B cell (primary cell): ENCODE results near the gene MT1X. TPM values are rescaled to one million over a fixed set of nuclear protein-coding genes. Genes with fewer than 3 reads are reported as not detected.

Experiments
- ATAC-seq: fragments of 200-7000 bp; cut with Tn5 transposase; one replicate; pipeline ENCODE4 v1.10.0; 2021; ENCODE audit warnings: low read depth, mild to moderate bottlenecking, moderate number of reproducible peaks, moderate library complexity
- CTCF ChIA-PET: fragments of 350-600 bp; sonication (Branson Sonifier 250); formaldehyde crosslinking; loops from one replicate; lab custom pipeline; 2021; ENCODE audit warnings: antibody characterized with exemption, inconsistent platforms; lab: Charles Lee
- POLR2A ChIA-PET: fragments of 350-600 bp; sonication (Branson Sonifier 250); formaldehyde crosslinking; loops from one replicate; lab custom pipeline; 2021; ENCODE audit warnings: antibody characterized with exemption; lab: Charles Lee
- DNase-seq: peaks from one replicate; pipeline ENCODE4 v3.0.0; 2013
- H2AFZ ChIP-seq: 2 replicates; pipeline ENCODE4 v1.6.1; 2012; ENCODE audit warnings: mild to moderate bottlenecking, low read depth, low read length; ENCODE audit not compliant: insufficient read depth, poor library complexity, severe bottlenecking
- H3K27ac ChIP-seq, 2 donors: 1 replicate in 1 of 2; 2 replicates in 1 of 2; pipeline ENCODE4 v1.5.1; 2012 to 2013; ENCODE audit warnings: low read length in 2 of 2, mild to moderate bottlenecking in 2 of 2, moderate library complexity in 1 of 2
- H3K27me3 ChIP-seq, 4 experiments: fragments of 200-600 bp in 1 of 4; sonication (generic) in 1 of 4; replicated peaks in 1 of 4; 1 replicate in 2 of 4; 2 replicates in 2 of 4; pipeline versions ENCODE4 v1.6.1 to v1.7.0; 2013 to 2016; ENCODE audit warnings: low read length in 3 of 4, mild to moderate bottlenecking in 2 of 4, mixed read lengths in 1 of 4, moderate library complexity in 1 of 4; ENCODE audit not compliant: insufficient read depth in 4 of 4, control insufficient read depth in 3 of 4; ENCODE audit errors: control extremely low read depth in 1 of 4
- H3K36me3 ChIP-seq, 2 experiments: replicated peaks in 1 of 2; 1 replicate in 1 of 2; 2 replicates in 1 of 2; pipeline versions ENCODE4 v1.6.1 to v1.7.1; 2013; ENCODE audit warnings: low read length in 1 of 2; ENCODE audit not compliant: insufficient read depth in 2 of 2, control insufficient read depth in 1 of 2; ENCODE audit errors: control extremely low read depth in 1 of 2, extremely low read depth in 1 of 2
- H3K4me1 ChIP-seq, 2 donors: fragments of 200-600 bp in 1 of 2; sonication (generic) in 1 of 2; 1 replicate in 1 of 2; 2 replicates in 1 of 2; pipeline versions ENCODE4 v1.5.1 to v1.6.1; 2013 to 2017; ENCODE audit warnings: low read length in 2 of 2; ENCODE audit not compliant: control insufficient read depth in 2 of 2, insufficient read depth in 2 of 2
- H3K4me2 ChIP-seq: replicated peaks from 2 replicates; pipeline ENCODE3; 2012; ENCODE audit warnings: mild to moderate bottlenecking, low read depth, low read length; ENCODE audit not compliant: poor library complexity, severe bottlenecking
- H3K4me3 ChIP-seq, 5 experiments: fragments of 200-600 bp in 1 of 5; sonication (generic) in 1 of 5; 1 replicate in 3 of 5; 2 replicates in 2 of 5; pipeline versions ENCODE4 v1.5.1 to v1.7.0; 2011 to 2016; ENCODE audit warnings: low read length in 4 of 5, mild to moderate bottlenecking in 4 of 5, low read depth in 2 of 5, control low read depth in 1 of 5, moderate library complexity in 1 of 5; ENCODE audit not compliant: insufficient read depth in 1 of 5; ENCODE audit errors: control extremely low read depth in 1 of 5, extremely low read depth in 1 of 5
- H3K79me2 ChIP-seq: fragments of 200-600 bp; sonication (generic); one replicate; pipeline ENCODE4 v1.6.0; 2016; ENCODE audit warnings: low read length; ENCODE audit not compliant: control insufficient read depth, insufficient read depth
- H3K9ac ChIP-seq: fragments of 200-600 bp; sonication (generic); 2 replicates; pipeline ENCODE4 v1.6.1; 2017; ENCODE audit warnings: mild to moderate bottlenecking, low read length, moderate library complexity
- H3K9me3 ChIP-seq, 3 donors: one replicate each; pipeline versions ENCODE4 v1.6.1 to v1.7.1; 2013; ENCODE audit warnings: low read length in 2 of 3; ENCODE audit not compliant: control insufficient read depth in 2 of 3, insufficient read depth in 1 of 3; ENCODE audit errors: control extremely low read depth in 1 of 3
- H4K20me1 ChIP-seq: 2 replicates; pipeline ENCODE4 v1.6.0; 2012; ENCODE audit warnings: mild to moderate bottlenecking, low read length; ENCODE audit not compliant: insufficient read depth, control insufficient read depth, poor library complexity, severe bottlenecking
- H3K27ac Mint-ChIP-seq: one replicate; pipeline ENCODE4 v1.8.0; 2021; ENCODE audit warnings: mixed read lengths
- H3K27me3 Mint-ChIP-seq: one replicate; pipeline ENCODE4 v1.8.0; 2021; ENCODE audit warnings: mixed read lengths
- H3K4me1 Mint-ChIP-seq: one replicate; pipeline ENCODE4 v1.8.0; 2021; ENCODE audit warnings: mixed read lengths
- H3K4me3 Mint-ChIP-seq: one replicate; pipeline ENCODE4 v1.8.0; 2021; ENCODE audit warnings: mixed read lengths
- H3K9me3 Mint-ChIP-seq: one replicate; pipeline ENCODE4 v1.8.0; 2022; ENCODE audit warnings: mixed read lengths; ENCODE audit not compliant: insufficient read depth
- EZH2 ChIP-seq: IDR thresholded peaks from 2 replicates; pipeline ENCODE4 v1.6.1; 2012; ENCODE audit warnings: borderline replicate concordance, low read depth, mild to moderate bottlenecking, moderate library complexity, low read length; ENCODE audit not compliant: insufficient read depth, poor library complexity, severe bottlenecking
- WGBS: methylation state at CpG from one replicate; pipeline ENCODE4 v1.1.5; 2013; ENCODE audit warnings: missing lambda C conversion rate; ENCODE audit not compliant: insufficient coverage; 5-methylcytosine and 5-hydroxymethylcytosine counted together
- intact Hi-C: fragments of 100-400 bp; cut with micrococcal nuclease; formaldehyde crosslinking; loops from one replicate; pipeline ENCODE4 v1.10.0; 2022
- polyA plus RNA-seq: library from polyadenylated mRNA; depleted of rRNA; stranded (reverse); fragments of >200 nt; gene quantifications from 2 replicates; pipeline ENCODE4 v1.2.3, GENCODE V29; 2012
- total RNA-seq, 2 donors: library from RNA; stranded (reverse); fragments of 120-200 nt in 1 of 2; gene quantifications; 1 replicate in 1 of 2; 2 replicates in 1 of 2; pipeline versions ENCODE4 v1.2.3 to v1.2.4, GENCODE V29; 2013 to 2022
- TF ChIP-seq, protein P1 (sequence below): fragments of 200-600 bp; IDR thresholded peaks from one replicate; pipeline ENCODE4 v1.8.0; 2022; ENCODE audit warnings: antibody characterized with exemption, mild to moderate bottlenecking

The MT1X gene
- total and polyA plus RNA-seq, 2 donors (not counting 1 experiment from before 2014, with no cell fraction given): 9.1 to 17.2 TPM

DNA sequence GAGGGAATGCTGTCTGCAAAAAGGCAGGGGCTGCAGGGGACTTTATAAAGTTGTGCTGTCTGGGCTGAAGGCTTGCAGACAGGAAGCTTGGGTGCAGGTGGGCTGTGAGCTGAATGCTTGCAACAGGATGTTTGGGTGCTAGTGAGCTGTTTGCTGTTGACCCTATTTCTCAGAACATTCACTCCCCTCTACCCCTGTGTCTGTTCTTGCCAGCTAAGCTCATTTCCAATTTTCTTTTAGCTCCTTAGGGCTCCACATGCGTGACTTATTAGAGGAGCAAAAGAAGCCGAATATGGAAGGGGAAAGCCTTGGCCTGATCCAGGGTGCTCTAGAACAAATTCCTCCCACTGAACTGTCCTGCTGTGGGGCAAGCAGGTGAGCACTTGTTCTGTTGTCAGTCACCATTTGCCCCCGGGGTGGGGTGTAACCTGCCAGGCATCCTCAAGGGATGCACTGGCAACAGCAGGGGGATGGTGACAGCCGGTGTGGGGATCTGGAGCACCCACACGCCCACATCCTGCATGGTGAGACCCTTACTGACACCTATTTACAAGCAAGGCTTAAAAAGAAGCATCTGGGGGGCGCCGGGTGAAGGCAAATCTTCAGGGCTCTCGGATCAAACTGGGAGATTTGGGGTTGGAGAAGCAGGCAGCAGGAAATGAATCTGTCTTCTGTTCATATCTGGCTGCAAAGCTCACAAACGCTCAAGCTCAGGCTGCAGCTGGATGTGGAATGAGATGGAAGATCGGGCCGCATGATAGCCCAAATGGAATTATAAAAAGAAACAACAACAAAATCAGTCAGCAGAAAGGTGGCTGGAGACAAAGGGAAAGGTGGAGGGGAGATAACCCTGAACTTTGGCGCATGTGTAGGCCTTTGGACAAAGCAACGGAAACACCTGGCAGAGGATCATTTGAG, 26.5 kb downstream of the MT1X start:
- no peaks in the 10 kb centered on the region for H3K9me3 ChIP-seq
- no peak overlapping the region for H3K27ac ChIP-seq
- H3K27me3 ChIP-seq: peaks cover 0 to 8% (median 0%) of the 10 kb centered on the region in 4 experiments
- H3K4me1 ChIP-seq: no peaks in the 10 kb centered on the region
- ATAC-seq (no peak), DNase-seq (no peak)
- Mint-ChIP-seq H3K4me1 (no peaks in the 10 kb centered on the region), H3K4me3 (no peak overlapping the region), H3K27me3 (peaks cover 3% of the 10 kb centered on the region), H3K9me3 (no peaks in the 10 kb centered on the region), H3K27ac (no peak overlapping the region)
- intact Hi-C loops: loop anchor here (10.0 kb wide), 3 partner anchors 284 to 764 kb away; partner anchors contain the start of gene AMFR
- H2AFZ ChIP-seq: no peak overlapping the region
- TF ChIP-seq, protein P1, sequence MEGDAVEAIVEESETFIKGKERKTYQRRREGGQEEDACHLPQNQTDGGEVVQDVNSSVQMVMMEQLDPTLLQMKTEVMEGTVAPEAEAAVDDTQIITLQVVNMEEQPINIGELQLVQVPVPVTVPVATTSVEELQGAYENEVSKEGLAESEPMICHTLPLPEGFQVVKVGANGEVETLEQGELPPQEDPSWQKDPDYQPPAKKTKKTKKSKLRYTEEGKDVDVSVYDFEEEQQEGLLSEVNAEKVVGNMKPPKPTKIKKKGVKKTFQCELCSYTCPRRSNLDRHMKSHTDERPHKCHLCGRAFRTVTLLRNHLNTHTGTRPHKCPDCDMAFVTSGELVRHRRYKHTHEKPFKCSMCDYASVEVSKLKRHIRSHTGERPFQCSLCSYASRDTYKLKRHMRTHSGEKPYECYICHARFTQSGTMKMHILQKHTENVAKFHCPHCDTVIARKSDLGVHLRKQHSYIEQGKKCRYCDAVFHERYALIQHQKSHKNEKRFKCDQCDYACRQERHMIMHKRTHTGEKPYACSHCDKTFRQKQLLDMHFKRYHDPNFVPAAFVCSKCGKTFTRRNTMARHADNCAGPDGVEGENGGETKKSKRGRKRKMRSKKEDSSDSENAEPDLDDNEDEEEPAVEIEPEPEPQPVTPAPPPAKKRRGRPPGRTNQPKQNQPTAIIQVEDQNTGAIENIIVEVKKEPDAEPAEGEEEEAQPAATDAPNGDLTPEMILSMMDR: no peak
- TF ChIP-seq EZH2: no peak
- 66% methylated on average over 5 of the region's 13 CpGs for WGBS
- ChIA-PET CTCF (interaction anchor here (0.9 kb wide), 1 partner anchor 8 kb away, joined by 3 read pairs; no protein-coding TSS in a partner anchor), POLR2A (interaction anchor here (0.6 kb wide), 1 partner anchor 162 kb away, joined by 4 read pairs; no protein-coding TSS in a partner anchor)
- no peaks in the 10 kb centered on the region for H3K36me3 ChIP-seq
- no peak overlapping the region for H3K4me3 ChIP-seq
- H4K20me1 ChIP-seq: no peaks in the 10 kb centered on the region
- H3K9ac ChIP-seq: no peak overlapping the region
- no peak overlapping the region for H3K4me2 ChIP-seq
- H3K79me2 ChIP-seq: no peaks in the 10 kb centered on the region
